Raji (cell line): ENCODE measurements around the gene SSBP4.

ENCODE experiments used
- POLR2A ChIP-seq: IDR thresholded peaks from 2 replicates; pipeline ENCODE4 v1.6.1; 2011; ENCODE audit warnings: low read depth, low read length, control low read depth; ENCODE audit not compliant: insufficient read depth

SSBP4 gene

GRCh38 chr19:18390065-18390907 lies 28.9 kb upstream of the SSBP4 start:
- TF ChIP-seq POLR2A, result no peak

DNA sequence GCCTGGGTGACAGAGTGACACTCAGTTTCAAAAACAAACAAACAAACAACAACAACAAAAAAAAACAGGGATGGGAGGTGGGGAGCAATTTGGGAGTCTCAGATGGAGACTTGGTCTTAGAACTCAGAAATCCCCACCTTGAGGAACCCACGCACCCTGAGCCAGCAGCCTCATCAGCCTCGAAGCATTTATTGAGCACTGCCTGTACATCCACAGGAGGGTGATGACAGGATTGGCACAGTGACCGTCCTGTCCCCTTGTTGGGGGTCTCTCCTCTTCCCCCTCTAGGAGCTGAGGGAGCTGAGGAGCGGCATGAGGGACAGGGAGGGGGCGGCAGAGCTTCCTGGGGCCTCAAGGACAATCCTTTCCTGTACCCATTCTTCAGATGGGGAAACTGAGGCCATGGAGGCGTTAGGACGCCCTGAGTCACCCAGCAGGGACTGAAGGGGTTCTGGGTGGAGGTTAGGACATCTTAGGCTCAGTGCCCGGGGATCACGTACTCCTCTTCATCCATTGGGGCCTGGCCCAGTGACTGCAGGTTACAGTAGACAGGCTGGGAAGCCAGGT lies 27.6 kb upstream of the SSBP4 start:
- TF ChIP-seq POLR2A, result no peak

DNA sequence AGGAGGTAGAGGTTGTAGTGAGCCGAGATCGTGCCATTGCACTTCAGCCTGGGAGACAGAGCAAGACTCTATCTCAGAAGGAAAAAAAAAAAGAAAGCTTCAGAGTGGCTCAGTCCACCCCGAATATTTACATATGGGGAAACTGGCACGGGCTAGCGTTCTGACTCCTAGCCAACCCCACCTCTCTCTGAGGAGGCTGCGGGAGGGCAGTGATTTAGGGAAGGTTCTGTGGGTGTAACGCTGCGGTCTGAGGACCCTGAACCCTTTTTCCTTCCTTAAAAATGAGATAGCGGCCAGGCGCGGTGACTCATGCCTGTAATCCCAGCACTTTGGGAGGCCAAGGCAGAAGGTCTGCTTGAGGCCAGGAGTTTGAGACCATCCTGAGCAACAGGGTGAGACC lies 26.8 kb upstream of the SSBP4 start:
- TF ChIP-seq POLR2A, result no peak

DNA sequence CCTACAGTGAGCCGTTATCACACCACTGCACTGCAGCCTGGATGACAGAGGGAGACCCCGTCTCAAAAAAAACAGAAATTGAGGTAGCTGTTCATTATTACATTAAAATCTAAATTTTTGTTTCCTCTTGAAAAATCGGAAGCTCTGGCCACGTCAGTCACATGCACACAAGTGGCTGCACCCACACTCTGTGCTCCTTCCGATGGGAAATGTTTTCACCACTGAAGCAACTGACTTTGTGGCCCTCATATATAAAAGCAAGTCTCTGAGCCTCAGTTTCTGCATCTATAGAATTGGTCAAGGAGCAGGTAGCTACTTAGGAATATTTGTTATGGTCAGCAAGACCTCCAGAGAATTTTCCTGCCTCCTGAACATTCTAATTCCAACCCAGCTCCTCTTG lies 26.3 kb upstream of the SSBP4 start:
- no peak for TF ChIP-seq POLR2A

GRCh38 chr19:18393836-18394235 lies 25.4 kb upstream of the SSBP4 start:
- TF ChIP-seq POLR2A, result no peak

GRCh38 chr19:18396471-18397241 lies 22.5 kb upstream of the SSBP4 start:
- TF ChIP-seq POLR2A, result no peak

DNA sequence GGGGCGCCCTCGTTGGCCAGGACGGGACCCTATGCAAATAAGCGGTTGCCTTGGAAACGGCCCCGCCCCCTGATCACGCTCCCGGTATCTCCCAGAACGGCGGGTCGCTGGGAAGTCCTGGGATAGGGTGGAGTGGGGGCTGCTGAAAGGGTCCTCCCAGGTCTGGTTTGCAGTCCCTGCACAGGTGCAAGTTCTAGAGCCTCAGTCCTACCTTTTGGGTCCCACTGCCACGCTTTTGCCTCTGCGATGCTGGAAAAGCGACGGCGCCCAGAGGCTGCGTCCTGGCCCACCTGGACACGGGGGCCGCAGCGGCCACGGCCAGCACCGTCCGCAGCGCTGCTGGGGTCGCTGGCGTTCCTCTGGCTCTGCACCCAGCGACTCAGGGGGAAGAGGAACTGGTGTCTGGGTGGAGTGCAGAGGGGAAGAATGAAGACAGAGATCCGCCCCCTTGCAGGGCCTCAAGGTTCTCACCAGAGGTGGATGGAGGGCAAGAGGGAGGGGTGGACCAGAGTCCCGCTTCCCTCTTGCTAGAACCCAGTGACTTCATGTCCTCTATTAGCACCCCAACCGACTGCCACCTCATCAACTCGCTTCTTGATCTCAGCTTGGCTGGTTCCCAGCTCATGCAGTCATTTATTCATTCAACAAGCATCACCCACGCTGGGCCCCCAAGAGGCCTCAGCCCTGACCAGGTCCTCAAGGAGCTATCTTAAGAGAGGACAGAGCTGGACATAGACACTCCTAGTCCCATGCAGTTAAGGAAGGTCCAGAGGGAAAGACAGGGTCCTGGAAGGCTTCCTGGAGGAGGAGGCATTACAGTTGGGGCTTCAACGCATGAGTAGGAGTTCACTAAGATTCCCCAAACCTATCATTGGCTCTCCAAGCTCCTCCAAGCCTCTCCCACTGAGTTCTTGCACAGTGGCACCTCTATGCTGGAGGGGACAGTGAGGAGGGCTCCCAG lies 21.7 kb upstream of the SSBP4 start, which contains the start of gene LRRC25:
TSS of gene LRRC25 (minus strand) at position 381 of the 961 bp plus-strand sequence. CDS start 659 bp downstream, outside the sequence.
- no peak for TF ChIP-seq POLR2A

GRCh38 chr19:18399008-18399407 lies 20.2 kb upstream of the SSBP4 start:
- no peak for TF ChIP-seq POLR2A

- no peak for TF ChIP-seq POLR2A
Measured at GRCh38 chr19:18401580-18402112, 17.6 kb upstream of the SSBP4 start.

DNA sequence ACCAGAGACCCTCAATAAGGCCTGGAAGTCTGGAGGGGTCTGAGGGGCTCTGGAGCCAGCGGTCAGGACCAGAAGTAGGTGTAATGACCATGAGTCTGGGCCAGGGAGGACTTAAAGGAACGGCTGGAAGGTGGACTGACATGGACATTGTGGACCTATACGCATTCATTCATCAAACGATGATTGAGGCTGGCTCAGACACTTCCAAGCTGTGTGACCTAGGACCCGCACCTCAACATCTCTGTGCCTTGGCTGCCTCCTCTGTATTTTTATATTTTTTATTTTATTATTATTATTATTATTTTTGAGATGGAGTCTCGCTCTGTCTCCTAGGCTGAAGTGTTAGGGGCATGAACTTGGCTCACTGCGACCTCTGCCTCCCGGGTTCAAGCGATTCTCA lies 12.4 kb upstream of the SSBP4 start:
- no peak for TF ChIP-seq POLR2A

- no peak for TF ChIP-seq POLR2A
Measured at GRCh38 chr19:18408053-18408476, 11.1 kb upstream of the SSBP4 start.

GRCh38 chr19:18412610-18413239 lies 6.5 kb upstream of the SSBP4 start:
- no peak for TF ChIP-seq POLR2A

DNA sequence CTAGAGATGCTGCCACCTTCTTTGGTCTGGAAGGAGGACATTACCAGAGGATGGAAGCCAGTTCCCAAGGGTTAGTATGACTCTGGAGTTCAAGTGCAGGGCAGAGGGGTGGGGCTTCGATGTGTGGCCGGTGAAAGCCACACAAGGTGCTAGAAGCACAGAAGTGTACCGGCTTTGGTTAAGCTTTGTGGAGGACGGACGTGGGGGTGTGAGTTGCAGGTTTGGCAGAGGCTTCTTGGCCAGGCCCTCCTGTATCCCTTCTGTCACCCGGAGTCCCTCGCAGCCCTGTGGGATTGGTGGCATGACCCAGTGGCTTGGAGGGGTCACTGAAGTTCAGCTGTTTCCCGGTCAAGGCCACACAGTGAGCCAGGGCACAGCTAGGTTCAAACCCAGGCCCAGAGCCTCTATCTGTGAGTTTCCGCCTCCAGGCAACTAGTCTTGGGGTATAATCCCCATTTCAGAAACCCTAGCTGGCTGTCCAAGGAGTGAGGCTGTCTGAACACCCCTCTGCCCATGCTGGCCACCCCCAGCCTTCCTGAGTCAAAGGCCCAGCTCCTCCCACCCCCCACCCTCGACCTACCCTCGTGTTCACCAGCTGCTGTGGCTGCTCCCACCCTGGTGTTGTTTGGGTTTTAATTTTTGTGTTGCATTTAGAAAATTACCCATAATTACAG lies 4.6 kb upstream of the SSBP4 start:
- no peak for TF ChIP-seq POLR2A
